Hair follicular keratinocyte (primary cell): ENCODE data around the gene KCNG1. TPM values are rescaled to one million over a fixed set of nuclear protein-coding genes. Genes with fewer than 3 reads are reported as not detected.

Source experiments
- total RNA-seq: library from RNA; depleted of rRNA; stranded (reverse); fragments of >200 nt; gene quantifications from 2 replicates; pipeline ENCODE4 v1.2.3, GENCODE V29; 2015

Gene KCNG1
- 39.8 and 60.2 TPM in 2 replicates for total RNA-seq

GRCh38 chr20:51022803-51023616 is at the start of gene KCNG1:
Gene KCNG1, minus strand, starts transcription at chr20:51023107. Its CDS starts 12,769 bp downstream, at chr20:51010338.

GRCh38 chr20:50958615-50959542 is 64.0 kb downstream of the KCNG1 start, which contains the start of gene MOCS3:
Gene MOCS3, plus strand, starts transcription at chr20:50958818. Its CDS starts 25 bp downstream, at chr20:50958843.

GRCh38 chr20:50957798-50958614 is 64.9 kb downstream of the KCNG1 start, which contains the start of gene DPM1:
Gene DPM1, minus strand, starts transcription at chr20:50958532. Its CDS starts 9 bp downstream, at chr20:50958523.

Other genes with a start within 250 kb of the KCNG1 start
- gene BCAS4, start 228.0 kb downstream of the KCNG1 start, total RNA-seq = 12.5 and 16.8 TPM in 2 replicates
- 15.8 and 21.7 TPM in 2 replicates for gene ADNP, start 91.7 kb downstream of the KCNG1 start, total RNA-seq
- 50.2 and 100 TPM in 2 replicates for gene DPM1, start 64.6 kb downstream of the KCNG1 start, total RNA-seq
- 6.1 TPM in 2 replicates for gene MOCS3, start 64.3 kb downstream of the KCNG1 start, total RNA-seq